NCI-H748 (cell line): ENCODE results near the gene HOOK1.
A peak's percentile ranks its signal among the peaks of the same experiment; 100 is the strongest.

Experiments used
- DNase-seq: peaks from one replicate; lab custom pipeline; 2025; ENCODE audit not compliant: unreplicated experiment; lab: John Stamatoyannopoulos, UW

HOOK1 gene

DNA sequence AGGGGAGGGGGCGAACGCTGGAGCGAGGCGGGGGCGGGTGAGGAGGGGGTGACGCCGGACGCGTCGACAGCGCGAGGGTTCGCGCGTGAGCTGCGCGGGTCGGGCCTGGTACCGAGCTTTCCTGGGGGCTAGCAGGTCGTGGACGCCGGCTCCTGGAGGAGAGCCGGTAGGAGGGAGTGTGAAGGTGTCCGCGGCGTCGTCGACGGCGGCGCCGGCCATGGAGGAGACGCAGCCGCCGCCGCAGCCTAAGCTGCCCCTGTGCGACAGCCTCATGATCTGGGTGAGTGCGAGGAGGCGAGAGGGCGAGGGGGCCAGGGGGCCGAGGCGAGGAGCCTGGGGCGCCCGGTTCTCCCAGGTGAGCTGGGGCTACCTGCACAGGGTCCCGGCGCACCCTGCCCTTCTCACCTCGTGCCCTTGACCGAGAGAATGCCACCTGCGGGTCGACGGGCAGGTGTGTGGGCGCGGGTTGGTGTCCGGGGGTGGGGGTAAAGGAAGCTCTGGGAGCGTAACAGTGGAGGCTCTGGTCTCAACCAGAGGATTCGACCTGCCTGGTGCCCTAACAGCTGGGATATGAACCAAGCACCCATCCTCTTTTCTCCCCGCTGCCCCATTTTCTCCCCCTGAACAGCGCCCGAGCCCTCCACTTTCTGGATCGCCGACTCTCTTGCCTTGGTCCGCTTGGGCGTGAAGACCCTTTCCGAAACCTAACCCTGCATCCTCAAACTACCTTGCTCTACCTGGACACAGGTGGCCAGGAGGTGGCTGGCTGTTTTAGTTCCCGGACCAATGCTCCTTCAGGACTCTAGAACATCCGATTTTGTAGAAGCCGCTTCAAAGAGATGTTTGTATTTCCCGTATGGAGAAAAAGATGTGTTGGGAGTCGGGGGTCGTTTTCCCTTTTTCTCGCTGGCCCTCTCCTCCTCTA lies at the start of gene HOOK1:
HOOK1 (plus strand) TSS at position 49 of the 925 bp plus-strand sequence; CDS start at position 218, 169 bp downstream.
- DNase-seq: peak; percentile 71

DNA sequence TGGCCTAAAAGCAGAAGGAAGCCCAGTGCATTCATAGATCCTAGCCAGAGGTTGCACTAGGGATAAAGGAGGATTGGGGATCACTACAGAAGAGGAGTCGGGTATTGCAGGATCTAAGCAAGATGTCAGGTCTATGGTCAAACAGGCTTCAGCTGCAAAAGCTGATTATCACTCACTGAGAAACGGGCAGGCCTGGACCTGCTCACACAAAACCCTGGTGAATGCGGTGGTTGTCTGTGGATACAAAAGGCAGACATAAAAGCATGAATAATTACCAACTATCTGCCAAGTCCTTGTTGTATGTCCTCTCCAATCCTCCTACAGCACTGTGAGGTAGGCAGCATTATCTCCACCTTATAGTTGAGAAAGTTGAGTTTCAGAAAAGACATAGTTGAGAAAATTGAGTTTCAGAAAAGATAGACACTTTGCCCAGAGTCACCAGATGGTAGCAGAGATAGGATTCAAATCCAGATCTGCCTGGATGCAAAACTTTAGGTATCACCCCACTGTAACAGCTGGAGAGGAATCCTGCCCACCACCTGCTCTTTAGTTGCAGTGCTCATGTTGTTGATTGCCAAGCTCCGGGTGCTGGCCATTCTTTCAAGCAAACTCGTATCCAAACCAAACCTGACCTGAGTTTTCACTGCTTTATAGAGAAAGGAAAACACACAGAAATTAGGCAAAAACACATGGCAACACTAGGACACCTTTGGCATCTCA lies 49.6 kb upstream of the HOOK1 start:
- DNase-seq: peak; percentile 96

- peak; percentile 24 for DNase-seq
These were observed 48.4 kb upstream of the HOOK1 start for GRCh38 chr1:59766227-59766855.

DNA sequence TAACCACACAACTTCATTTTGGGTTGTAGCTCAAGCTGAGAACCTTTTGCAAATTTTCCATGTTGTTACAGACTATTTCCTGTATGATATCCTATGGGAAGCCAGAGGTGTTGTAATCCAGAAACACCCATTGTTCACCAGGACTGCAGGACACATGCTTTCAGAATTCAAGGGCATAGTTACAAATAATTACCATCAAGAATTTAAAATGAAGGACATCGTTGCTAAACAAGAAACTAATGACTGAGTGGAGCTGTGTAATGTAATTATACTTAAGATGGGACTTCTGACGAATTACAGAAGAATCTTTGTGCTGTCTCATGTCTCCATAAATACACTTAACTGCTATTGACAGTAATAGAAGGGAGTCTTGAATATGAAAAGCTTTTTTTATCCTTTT lies 47.6 kb upstream of the HOOK1 start:
- DNase-seq: peak; percentile 41

- DNase-seq: peak; percentile 77
These were observed 45.7 kb upstream of the HOOK1 start for GRCh38 chr1:59768792-59769735.

- no peak for DNase-seq
These were observed 45.0 kb upstream of the HOOK1 start for GRCh38 chr1:59769736-59770095.

DNA sequence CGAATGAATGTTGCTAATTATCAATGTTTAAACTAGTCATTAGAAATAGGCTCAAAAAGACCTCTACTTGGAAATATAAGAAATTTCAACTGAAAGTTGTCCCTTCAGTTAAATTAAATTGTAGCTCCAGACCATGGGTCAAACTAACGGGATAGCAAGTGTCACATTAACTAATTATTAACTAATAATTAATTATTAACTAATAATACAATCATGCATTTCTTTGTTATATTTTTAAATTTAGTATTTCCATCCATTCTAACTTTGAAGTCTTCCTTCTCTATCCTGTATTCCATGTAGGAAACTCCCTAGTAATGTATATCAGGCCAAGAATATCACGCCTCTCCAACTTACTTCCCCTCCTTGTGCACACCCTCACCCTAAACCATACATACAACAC lies 43.4 kb upstream of the HOOK1 start:
- no peak for DNase-seq

GRCh38 chr1:59775480-59775879 lies 39.3 kb upstream of the HOOK1 start:
- DNase-seq: no peak

DNA sequence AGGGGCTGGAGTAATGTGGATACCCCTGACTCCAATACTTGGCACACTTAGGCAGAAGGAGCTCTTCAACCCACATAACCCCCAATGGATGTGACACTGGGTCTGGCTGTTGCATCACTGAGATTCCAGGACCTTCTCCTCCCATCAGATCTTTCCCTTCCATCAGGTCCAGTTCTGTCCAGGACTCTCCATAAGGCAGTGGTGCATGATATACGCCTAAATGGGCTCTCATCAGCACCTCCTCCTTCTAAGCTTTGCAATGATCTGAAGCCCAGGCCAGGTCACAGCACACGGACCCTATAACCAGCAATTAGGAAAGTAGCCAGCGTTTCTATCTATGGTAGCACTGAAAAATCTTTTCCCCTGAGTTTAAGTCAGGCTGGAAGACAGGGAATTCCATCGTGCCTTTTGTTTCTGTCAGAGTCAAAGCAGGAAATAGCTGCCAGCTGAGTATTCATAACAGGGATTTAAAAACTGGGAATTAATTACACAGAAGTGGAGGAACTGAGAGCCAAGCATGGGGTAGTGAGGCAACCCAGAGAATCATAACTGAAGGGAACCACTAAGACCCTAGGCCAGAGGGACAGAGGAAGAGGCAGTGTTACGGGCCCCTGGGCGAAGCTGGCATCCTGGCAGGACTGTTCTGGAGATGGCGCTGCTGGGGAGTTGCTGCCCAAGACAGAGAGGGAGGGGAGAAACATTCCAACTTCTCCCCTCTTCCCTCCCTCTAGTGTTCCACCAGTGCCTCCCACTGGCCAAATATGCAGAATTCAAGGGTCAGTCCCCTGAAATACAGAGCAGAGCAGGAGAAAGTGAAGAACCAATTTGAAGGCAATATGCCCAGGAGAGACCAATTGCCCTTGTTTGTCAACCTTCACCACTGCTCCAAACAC lies 37.5 kb upstream of the HOOK1 start:
- no peak for DNase-seq

GRCh38 chr1:59779949-59780348 lies 34.8 kb upstream of the HOOK1 start:
- no peak for DNase-seq

DNA sequence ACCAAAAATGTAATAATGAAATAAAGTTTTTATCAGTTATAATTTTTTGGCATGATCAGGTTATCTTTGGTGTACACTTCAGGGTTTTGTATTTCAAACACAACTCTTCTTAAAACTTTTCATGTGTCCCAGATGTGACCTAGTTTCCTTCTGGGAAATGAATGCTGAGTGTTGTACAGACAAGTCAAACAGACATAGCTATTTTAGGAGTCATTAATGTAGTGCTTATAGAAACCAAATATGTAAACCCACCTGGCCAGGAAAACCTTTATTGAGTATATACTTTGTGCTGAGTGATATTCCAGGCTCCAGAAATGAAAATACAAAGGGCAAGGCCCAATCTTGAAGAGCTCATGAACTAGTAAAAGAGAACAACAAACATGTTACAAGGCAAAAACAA lies 25.9 kb upstream of the HOOK1 start:
- no peak for DNase-seq

- DNase-seq: no peak
These were observed 16.1 kb upstream of the HOOK1 start for GRCh38 chr1:59798600-59798999.

DNA sequence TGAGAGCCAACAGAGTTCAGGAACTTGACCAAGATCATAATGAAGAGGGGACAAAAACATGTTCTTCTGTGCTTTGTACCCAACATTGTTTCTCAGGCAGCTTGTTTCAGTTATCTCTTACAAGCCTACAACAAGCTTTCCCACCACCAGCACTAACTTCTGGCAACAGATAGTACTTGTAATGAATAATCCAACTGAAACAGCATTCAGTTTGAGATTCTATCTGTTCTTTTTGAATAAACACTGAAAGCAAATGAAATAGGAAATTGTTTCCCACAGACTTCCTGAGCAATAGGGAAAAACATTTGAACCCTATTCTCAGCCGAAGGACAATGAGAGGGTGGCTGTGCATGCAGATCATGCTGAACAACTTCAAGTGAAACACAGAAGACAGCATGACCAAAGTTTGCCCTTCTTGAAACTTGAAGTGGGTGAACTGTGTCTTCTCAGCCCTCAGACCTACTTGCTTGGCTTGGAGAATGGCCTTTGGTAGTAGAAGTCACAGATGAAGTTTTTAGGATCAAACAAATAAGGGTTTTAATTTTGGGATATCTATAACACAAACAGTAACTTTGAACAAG lies 11.2 kb upstream of the HOOK1 start:
- DNase-seq: no peak

GRCh38 chr1:59804301-59804700 lies 10.4 kb upstream of the HOOK1 start:
- DNase-seq: no peak

DNA sequence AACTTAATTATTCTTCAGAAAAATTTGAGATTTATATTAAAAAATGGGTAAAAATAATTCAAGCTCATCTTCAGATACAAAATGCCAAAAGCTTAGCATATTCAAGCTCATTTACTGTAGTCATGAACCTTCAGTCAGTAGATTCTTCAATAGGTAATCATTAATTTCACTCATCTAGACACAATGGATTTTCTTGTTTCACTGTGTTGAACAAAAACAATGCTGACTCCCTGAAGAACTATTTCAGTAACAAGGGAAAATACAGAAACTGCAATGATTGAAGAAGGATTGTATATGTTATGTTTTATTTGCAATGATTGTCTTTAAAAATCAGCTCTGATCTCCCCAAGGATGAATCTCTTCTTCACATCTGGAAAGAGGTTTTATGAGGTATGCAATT lies 9.2 kb upstream of the HOOK1 start:
- no peak for DNase-seq

DNA sequence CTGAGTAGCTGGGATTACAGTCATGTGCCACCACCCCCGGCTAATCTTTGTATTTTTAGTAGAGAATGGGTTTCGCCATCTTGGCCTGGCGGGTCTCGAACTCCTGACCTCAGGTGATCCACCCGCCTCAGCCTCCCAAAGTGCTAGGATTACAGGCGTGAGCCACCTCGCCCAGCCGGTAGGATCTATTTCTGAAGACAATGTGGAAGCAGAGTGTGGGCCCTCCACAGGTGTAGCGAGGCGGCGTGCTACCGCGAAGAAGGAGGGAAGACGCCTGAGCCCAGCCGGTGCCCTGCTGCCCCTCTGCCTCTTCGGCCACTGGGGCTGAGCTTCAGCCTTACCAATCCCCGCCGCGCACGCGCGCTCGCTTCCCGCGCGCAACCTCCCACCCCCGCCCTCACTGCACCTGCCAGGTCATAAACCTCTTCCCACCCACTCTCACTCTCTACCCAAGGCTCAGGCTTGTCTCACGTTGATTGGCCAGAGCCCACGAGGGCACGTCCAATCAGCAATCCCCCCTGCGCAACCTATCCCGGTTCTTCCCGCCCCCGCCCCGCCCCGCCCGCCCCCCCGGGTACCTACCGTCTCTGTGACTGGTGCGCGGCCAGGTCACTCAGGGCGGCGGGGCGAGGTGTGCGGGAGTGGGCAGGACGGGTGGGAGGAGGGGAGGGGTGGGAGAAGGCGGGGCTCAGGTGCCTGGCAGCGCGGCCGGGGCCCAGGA lies 409 bp upstream of the HOOK1 start:
- peak; percentile 99 for DNase-seq

GRCh38 chr1:59815892-59816291 lies 1.1 kb downstream of the HOOK1 start:
- peak; percentile 45 for DNase-seq

DNA sequence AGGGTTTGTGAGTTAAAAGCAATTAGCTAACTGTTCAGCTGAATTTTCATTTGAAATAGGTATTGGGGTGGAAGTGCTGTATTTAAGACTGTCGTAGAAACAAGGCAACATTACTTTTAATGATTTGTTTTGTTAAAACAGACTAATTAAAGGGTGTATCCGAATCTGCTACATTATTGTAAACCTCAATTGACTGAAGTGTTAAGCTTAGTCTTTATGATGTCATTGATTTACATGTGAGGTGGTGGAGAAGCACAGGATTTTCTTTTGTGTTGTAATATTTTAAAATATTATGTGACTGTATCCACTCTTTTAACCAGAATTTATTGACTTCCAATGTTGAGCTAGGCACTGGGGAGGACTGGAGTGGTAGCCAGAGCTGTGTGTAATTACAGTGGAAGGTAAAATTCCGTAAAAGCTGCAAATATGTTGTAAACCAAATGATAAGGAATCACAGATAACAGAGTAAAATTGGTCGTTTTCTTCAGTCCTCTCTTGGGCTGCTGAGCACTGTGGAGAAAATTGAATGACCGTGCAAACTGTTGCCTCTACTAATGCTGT lies 1.6 kb downstream of the HOOK1 start:
- DNase-seq: peak; percentile 32
